Esophagus squamous epithelium (tissue), 5 donors: ENCODE results near the gene CANT1. TPM values are rescaled to one million over a fixed set of nuclear protein-coding genes. Genes with fewer than 3 reads are reported as not detected.
A peak's percentile ranks its signal among the peaks of the same experiment; 100 is the strongest.

ENCODE experiments used
- DNase-seq: peaks from one replicate; lab custom pipeline; 2025; lab: John Stamatoyannopoulos, UW
- H3K27ac ChIP-seq, 4 donors: fragments of 200-600 bp; sonication (generic); one replicate each; pipeline ENCODE4 v1.5.1; 2016 to 2019; ENCODE audit warnings: mild to moderate bottlenecking in 1 of 4
- H3K27me3 ChIP-seq, 4 donors: fragments of 200-600 bp; sonication (generic); 1 replicate in 3 of 4; 2 replicates in 1 of 4; pipeline versions ENCODE4 v1.5.1 to v1.6.0; 2017 to 2021; ENCODE audit warnings: antibody characterized with exemption in 1 of 4
- H3K36me3 ChIP-seq, 3 donors: fragments of 200-600 bp; sonication (generic); one replicate each; pipeline ENCODE4 v1.5.1; 2016 to 2019
- H3K4me1 ChIP-seq, 3 donors: fragments of 200-600 bp; sonication (generic); one replicate each; pipeline ENCODE4 v1.5.1; 2017 to 2019
- H3K4me3 ChIP-seq, 4 donors: fragments of 200-600 bp; sonication (generic); 1 replicate in 3 of 4; 2 replicates in 1 of 4; pipeline ENCODE4 v1.5.1; 2016 to 2019; ENCODE audit warnings: mild to moderate bottlenecking in 2 of 4, moderate library complexity in 1 of 4
- H3K9me3 ChIP-seq, 3 donors: fragments of 200-600 bp; sonication (generic); one replicate each; pipeline ENCODE4 v1.5.1; 2016 to 2019
- POLR2A ChIP-seq, 4 donors: fragments of 450-650 bp; IDR thresholded peaks; one replicate each; pipeline ENCODE4 v1.6.1; 2017; ENCODE audit warnings: antibody characterized with exemption in 4 of 4, mild to moderate bottlenecking in 4 of 4, moderate library complexity in 3 of 4
- WGBS, 2 donors: methylation state at CpG; one replicate each; pipeline ENCODE4 v1.1.5; 2018; 5-methylcytosine and 5-hydroxymethylcytosine counted together
- intact Hi-C: fragments of 100-400 bp; cut with DNase I; formaldehyde crosslinking; loops from one replicate; pipeline ENCODE4 v1.15.0; 2022
- total RNA-seq, 4 donors: library from RNA; depleted of rRNA; stranded (reverse); fragments of >200 nt; gene quantifications; one replicate each; pipeline ENCODE4 v1.1.0, GENCODE V29; 2016
- TF ChIP-seq, protein P1 (sequence below), 6 experiments: fragments of 450-650 bp in 4 of 6; fragments of 200-600 bp in 2 of 6; sonication (generic) in 2 of 6; IDR thresholded peaks; one replicate each; pipeline ENCODE4 v1.5.1; 2016 to 2019; ENCODE audit warnings: antibody characterized with exemption in 6 of 6, mild to moderate bottlenecking in 4 of 6, moderate library complexity in 4 of 6
- donor health status: DM: yes; HTN: yes; CAD: no.

Gene CANT1
- total RNA-seq, 4 donors from 2014 or later: 36.2 to 58.8 (median 38.3) TPM

DNA sequence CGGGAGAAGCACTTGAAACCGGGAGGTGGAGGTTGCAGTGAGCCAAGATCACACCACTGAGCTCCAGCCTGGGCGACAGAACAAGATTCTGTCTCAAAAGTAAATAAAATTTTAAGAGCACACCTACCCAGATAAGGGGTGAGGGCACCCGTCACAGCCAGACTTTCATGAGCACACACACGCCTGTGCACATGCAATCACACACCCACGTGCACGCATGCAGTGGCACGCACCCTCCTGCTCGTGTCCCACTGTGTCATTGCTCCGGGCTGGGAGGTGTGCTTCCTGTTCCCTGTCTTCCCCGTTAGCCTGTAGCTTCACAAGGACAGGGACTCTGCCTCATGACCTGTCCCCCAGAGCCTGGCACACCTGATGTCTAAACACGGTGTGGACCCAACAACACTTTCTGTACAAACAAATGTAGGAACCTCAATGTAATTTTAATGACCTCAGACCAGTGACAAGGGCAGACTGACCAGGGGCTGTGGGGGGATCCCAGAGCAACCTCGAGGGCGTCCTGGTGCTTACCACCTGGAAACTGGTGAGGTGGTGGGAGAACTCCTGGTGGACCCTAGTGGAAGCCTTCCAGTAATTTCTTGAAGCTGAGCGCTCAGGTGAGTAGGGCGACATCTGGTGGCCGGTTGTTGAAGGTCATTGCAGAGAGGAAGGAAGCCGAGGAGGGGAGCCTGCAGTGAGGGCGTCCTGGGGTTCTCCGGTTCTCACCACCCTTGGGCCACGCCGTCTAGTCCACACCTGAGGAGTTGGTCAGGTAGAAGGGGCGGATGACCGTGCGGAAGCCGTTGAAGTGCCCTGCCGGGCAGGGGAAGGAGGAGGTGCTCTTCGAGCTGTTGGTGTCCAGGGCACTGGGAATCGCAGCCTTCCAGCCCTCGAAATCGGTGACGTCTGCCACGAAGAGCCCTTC lies 38.5 kb downstream of the CANT1 start:
- DNase-seq: peak; percentile 20
- intact Hi-C loops: loop anchor here (5.0 kb wide), 1 partner anchor 104 kb away; no protein-coding TSS in a partner anchor
- H3K4me1 ChIP-seq: peaks cover 24 to 57% (median 30%) of the 10 kb centered on the region in 3 donors
- peak overlapping the region in 1 of 4 donors; percentile 35 for H3K4me3 ChIP-seq
- H3K27me3 ChIP-seq: no peaks in the 10 kb centered on the region
- H3K36me3 ChIP-seq: peaks cover 0 to 49% (median 0%) of the 10 kb centered on the region in 3 donors
- no peaks in the 10 kb centered on the region for H3K9me3 ChIP-seq
- TF ChIP-seq, protein P1, sequence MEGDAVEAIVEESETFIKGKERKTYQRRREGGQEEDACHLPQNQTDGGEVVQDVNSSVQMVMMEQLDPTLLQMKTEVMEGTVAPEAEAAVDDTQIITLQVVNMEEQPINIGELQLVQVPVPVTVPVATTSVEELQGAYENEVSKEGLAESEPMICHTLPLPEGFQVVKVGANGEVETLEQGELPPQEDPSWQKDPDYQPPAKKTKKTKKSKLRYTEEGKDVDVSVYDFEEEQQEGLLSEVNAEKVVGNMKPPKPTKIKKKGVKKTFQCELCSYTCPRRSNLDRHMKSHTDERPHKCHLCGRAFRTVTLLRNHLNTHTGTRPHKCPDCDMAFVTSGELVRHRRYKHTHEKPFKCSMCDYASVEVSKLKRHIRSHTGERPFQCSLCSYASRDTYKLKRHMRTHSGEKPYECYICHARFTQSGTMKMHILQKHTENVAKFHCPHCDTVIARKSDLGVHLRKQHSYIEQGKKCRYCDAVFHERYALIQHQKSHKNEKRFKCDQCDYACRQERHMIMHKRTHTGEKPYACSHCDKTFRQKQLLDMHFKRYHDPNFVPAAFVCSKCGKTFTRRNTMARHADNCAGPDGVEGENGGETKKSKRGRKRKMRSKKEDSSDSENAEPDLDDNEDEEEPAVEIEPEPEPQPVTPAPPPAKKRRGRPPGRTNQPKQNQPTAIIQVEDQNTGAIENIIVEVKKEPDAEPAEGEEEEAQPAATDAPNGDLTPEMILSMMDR (IDR thresholded peaks at IDR 0.05): peak; percentile 77 to 89 (median 87)
- no peak for TF ChIP-seq POLR2A (IDR thresholded peaks at IDR 0.05)
- 19 to 32% methylated on average over 14 to 28 of the region's 33 CpGs for WGBS, 2 donors
- peak overlapping the region in 2 of 4 donors; percentile 36 to 59 for H3K27ac ChIP-seq

DNA sequence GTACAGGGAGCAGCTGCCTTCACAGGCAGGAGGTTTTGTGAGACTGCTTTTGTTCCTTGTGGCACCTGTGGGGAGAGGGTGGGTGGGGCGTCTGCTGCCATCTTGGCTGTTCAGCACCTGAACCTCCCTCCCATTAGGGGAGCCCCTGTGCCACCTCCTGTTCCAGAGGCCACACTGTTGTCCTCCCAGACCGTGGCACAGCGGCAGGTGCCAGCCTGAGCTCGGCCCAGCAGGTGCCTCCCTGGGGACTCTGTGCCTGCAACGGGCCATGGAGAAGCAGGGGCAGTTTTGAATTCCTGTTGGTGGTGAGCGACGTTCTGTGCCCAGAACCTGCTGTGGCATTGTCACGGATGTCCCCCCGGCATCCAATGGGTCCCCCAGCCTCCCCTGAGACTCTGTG lies 39.7 kb downstream of the CANT1 start:
- intact Hi-C loops: loop anchor here (5.0 kb wide), 1 partner anchor 103 kb away; no protein-coding TSS in a partner anchor
- Histone ChIP-seq H3K27ac (no peak overlapping the region), H3K4me1 (peaks cover 19 to 45% (median 22%) of the 10 kb centered on the region in 3 donors), H3K27me3 (no peaks in the 10 kb centered on the region), H3K9me3 (no peaks in the 10 kb centered on the region), H3K36me3 (peaks cover 0 to 49% (median 0%) of the 10 kb centered on the region in 3 donors), H3K4me3 (no peak overlapping the region)
- no peak for DNase-seq
- TF ChIP-seq, protein P1 (IDR thresholded peaks at IDR 0.05): no peak
- TF ChIP-seq POLR2A (IDR thresholded peaks at IDR 0.05): no peak
- WGBS, 2 donors: 50% methylated on average over 2 of the region's 9 CpGs; no CpG with 5 or more reads in 1 of the 2 donors

GRCh38 chr17:78967782-78968362 lies 41.7 kb downstream of the CANT1 start:
- intact Hi-C loops: no loop called here
- DNase-seq: no peak
- WGBS, 2 donors: 79 to 94% methylated on average over 5 to 12 of the region's 21 CpGs

GRCh38 chr17:78966910-78967600 lies 42.5 kb downstream of the CANT1 start:
- Histone ChIP-seq H3K36me3 (peaks cover 0 to 42% (median 0%) of the 10 kb centered on the region in 3 donors), H3K27me3 (no peaks in the 10 kb centered on the region), H3K4me1 (peaks cover 9 to 28% (median 11%) of the 10 kb centered on the region in 3 donors), H3K9me3 (no peaks in the 10 kb centered on the region), H3K27ac (no peak overlapping the region), H3K4me3 (no peak overlapping the region)
- intact Hi-C loops: no loop called here
- TF ChIP-seq POLR2A (IDR thresholded peaks at IDR 0.05): no peak
- TF ChIP-seq, protein P1 (IDR thresholded peaks at IDR 0.05): no peak
- DNase-seq: no peak
- 97% methylated on average over 4 of the region's 23 CpGs; no CpG with 5 or more reads in 1 of the 2 donors for WGBS, 2 donors

More at GRCh38 chr17:78967782-78968362, 41.7 kb downstream of the CANT1 start:
- Histone ChIP-seq H3K9me3 (no peaks in the 10 kb centered on the region), H3K27ac (no peak overlapping the region), H3K27me3 (no peaks in the 10 kb centered on the region), H3K36me3 (peaks cover 0 to 49% (median 0%) of the 10 kb centered on the region in 3 donors), H3K4me1 (peaks cover 9 to 25% (median 11%) of the 10 kb centered on the region in 3 donors), H3K4me3 (no peak overlapping the region)
- TF ChIP-seq, protein P1 (IDR thresholded peaks at IDR 0.05): no peak
- no peak for TF ChIP-seq POLR2A (IDR thresholded peaks at IDR 0.05)
